Prostate gland (tissue), 2 donors: ENCODE measurements around the gene CARNS1.

Experiments
- POLR2A ChIP-seq: fragments of 450-650 bp; IDR thresholded peaks from one replicate; pipeline ENCODE4 v1.6.1; 2016; ENCODE audit warnings: antibody characterized with exemption, mild to moderate bottlenecking
- POLR2AphosphoS5 ChIP-seq: sonication (generic); formaldehyde crosslinking; IDR thresholded peaks from one replicate; pipeline ENCODE4 v1.6.1; 2017; ENCODE audit warnings: antibody characterized with exemption
- TF ChIP-seq, protein P1 (sequence below), 4 experiments: fragments of 200-600 bp in 2 of 4; fragments of 450-650 bp in 2 of 4; sonication (generic) in 2 of 4; IDR thresholded peaks; 1 replicate in 3 of 4; 2 replicates in 1 of 4; pipeline ENCODE4 v1.5.1; 2016 to 2019; ENCODE audit warnings: antibody characterized with exemption in 4 of 4, mild to moderate bottlenecking in 2 of 4, moderate library complexity in 2 of 4

GRCh38 chr11:67433536-67434394, 18.3 kb downstream of the CARNS1 start:
- TF ChIP-seq, protein P1, sequence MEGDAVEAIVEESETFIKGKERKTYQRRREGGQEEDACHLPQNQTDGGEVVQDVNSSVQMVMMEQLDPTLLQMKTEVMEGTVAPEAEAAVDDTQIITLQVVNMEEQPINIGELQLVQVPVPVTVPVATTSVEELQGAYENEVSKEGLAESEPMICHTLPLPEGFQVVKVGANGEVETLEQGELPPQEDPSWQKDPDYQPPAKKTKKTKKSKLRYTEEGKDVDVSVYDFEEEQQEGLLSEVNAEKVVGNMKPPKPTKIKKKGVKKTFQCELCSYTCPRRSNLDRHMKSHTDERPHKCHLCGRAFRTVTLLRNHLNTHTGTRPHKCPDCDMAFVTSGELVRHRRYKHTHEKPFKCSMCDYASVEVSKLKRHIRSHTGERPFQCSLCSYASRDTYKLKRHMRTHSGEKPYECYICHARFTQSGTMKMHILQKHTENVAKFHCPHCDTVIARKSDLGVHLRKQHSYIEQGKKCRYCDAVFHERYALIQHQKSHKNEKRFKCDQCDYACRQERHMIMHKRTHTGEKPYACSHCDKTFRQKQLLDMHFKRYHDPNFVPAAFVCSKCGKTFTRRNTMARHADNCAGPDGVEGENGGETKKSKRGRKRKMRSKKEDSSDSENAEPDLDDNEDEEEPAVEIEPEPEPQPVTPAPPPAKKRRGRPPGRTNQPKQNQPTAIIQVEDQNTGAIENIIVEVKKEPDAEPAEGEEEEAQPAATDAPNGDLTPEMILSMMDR (IDR thresholded peaks at IDR 0.05): no peak
- no peak for TF ChIP-seq POLR2AphosphoS5
- no peak for TF ChIP-seq POLR2A
